C4-2B (cell line): ENCODE measurements around the gene PVRIG.
"Not testable (repeated sequence)": the region's sequence is repeated elsewhere in the genome, so short reads cannot be mapped to it uniquely, and the experiment has no call there.

Experiments used
- H3K27ac ChIP-seq: fragments of 450-650 bp; 2 replicates; pipeline ENCODE4 v1.5.1; 2017
- CTCF ChIP-seq: fragments of 450-650 bp; conservative IDR thresholded peaks from 2 replicates; pipeline ENCODE4 v1.5.1; 2017; ENCODE audit warnings: mild to moderate bottlenecking
- ZFX ChIP-seq: fragments of 450-650 bp; IDR thresholded peaks from 2 replicates; pipeline ENCODE4 v1.6.1; 2017

PVRIG gene

GRCh38 chr7:100210805-100211204 is 8.9 kb upstream of the PVRIG start:
- H3K27ac ChIP-seq = no peak overlapping the region
- TF ChIP-seq CTCF (no peak), ZFX (no peak)

DNA sequence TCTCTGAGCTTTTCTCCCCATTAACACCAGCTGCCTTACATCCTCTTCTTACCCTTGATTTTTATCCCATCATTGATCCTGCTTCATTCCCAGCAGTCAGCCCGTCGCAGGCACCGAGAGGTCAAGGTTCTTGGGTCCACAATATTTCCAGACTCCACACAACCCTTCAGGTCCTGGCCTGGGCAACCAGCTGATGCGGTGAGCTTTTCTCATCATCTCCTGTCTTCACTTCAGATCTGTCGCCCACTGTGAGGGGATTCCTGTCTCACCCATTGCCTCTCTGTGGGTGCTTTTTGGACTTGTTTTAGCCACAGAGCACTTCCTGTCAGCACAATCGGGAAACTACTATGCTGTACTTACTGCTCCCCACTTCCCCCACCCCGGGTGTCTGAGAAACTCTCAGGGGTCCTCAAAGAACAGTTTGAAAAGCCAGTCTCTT is 8.4 kb upstream of the PVRIG start:
- no peak for TF ChIP-seq ZFX
- H3K27ac ChIP-seq = no peak overlapping the region

DNA sequence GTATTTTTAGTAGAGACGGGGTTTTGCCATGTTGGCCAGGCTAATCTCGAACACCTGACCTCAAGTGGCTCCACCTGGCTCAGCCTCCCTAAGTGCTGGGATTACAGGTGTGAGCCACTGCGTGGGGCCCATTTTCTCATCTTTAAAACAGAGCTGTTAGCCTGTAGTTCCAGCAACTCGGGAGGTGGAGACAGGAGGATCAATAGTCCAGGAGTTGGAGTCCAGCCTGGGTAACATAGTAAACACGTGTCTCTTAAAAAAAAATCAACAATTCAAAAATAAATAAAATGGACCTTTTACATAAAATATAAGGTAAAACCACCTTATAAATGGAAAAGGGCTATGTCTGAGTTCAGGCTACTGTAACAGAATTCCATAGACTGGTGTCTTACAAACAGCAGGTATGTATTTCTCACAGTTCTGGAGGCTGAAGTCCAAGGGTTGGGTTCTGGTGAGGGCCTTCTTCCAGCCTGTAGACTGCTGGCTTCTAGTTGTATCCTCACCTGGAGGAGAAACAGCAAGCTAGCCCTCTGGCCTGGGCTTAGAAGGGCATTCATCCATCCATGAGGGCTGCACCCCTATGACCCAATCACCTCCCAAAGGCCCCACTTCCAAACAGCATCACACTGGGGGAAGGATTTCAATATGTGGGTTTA is 7.0 kb upstream of the PVRIG start:
- H3K27ac ChIP-seq = no peak overlapping the region
- TF ChIP-seq ZFX (no peak), CTCF (no peak)

DNA sequence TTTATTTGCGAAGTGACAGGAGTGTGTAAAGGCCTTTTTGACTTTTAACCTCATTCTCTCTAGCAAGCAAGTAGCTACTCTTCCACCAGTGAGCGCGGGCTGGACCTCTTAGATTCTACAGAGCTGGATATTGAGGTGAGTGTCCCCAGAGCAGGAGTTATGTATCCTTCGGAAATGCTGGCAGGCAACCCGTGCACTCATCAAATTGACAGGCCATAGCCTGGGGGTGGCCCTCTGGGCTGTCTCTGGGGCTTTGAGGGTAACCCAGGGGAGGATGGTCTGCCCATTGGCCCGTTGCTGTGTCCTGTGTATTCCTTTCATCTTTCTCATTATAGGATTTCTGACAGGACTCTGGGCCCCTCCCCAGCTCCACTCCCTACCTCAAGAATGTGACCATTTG is 6.1 kb upstream of the PVRIG start:
- no peak overlapping the region for H3K27ac ChIP-seq
- TF ChIP-seq ZFX = no peak
- TF ChIP-seq CTCF = no peak

DNA sequence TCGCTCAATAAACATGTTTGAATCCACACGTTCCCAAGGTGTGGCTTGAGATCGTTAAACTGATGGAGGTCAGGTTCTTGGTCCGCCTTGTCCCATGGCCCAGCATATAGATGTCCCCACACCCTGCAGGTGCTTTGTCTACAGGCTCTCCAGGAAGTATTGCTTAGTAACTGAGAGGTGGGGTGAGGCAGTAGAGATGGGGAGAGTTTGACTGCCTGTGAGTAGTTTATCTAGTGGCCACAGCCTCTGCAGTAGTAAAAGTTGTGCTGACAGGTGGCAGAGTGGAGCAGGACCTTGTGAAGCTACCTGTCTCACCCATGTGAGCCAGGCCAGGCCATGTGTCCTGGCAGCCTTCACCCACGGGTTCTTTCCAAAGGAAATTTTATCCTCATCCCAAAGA is 5.4 kb upstream of the PVRIG start:
- H3K27ac ChIP-seq = not testable (repeated sequence)

DNA sequence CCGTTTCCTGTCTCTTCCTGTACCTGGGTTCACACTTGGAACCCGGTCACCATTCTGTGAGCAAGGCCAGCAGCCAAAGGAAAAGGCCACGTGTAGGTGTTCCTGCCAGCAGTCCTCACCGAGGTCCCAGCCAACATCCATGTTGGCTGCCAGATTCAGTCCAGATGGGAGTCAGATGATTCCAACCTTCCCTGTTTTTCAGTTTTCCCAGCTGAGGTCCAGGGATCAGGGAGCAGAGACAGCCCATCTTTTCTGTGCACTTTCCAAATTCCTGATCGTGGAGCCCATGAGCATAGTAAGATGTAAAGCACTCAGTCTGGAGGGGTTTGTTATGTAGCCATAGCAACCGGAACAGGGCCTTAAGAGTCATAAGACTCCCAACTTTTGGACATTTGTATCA is 3.9 kb upstream of the PVRIG start:
- TF ChIP-seq ZFX (no peak), CTCF (no peak)
- H3K27ac ChIP-seq = no peak overlapping the region

DNA sequence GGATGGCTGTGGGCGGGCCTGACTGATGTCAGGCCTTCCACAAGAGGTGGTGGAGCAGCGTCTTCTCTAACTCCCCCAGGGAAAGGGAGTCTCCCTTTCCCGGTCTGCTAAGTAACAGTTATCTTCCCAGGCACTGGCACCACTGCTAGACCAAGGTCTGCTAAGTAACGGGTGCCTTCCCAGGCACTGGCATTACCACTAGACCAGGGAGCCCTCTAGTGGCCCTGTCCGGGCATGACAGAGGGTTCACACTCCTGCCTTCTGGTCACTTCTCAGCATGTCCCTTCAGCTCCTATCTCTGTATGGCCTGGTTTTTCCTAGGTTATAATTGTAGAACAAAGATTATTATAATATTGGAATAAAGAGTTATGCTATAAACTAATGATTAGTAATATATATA is 1.8 kb upstream of the PVRIG start:
- H3K27ac ChIP-seq = not testable (repeated sequence)

DNA sequence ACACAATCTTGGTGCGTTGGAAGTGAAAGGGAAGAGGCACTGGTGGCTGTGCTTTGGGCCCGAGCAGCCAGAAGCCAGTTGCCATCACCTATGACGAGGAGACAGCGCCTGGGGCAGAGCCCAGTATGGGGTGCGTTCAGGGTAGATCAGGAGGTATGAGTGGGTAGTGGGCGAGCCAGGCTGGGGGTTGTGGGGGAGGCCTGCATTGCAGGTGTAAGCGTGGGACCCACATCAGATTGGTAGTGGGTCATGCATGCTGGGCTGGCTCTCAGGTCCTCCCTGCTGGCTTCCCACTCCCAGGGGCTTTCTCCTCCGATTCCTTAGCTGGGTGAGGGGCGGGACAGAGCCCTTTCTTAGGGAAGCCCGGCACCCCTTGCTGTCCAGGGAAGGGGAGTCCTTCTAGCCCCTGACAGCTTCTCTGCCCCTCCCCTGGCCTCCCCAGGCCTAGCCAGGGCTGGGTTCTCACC is 445 bp upstream of the PVRIG start:
- H3K27ac ChIP-seq = no peak overlapping the region
- TF ChIP-seq ZFX (no peak), CTCF (no peak)

DNA sequence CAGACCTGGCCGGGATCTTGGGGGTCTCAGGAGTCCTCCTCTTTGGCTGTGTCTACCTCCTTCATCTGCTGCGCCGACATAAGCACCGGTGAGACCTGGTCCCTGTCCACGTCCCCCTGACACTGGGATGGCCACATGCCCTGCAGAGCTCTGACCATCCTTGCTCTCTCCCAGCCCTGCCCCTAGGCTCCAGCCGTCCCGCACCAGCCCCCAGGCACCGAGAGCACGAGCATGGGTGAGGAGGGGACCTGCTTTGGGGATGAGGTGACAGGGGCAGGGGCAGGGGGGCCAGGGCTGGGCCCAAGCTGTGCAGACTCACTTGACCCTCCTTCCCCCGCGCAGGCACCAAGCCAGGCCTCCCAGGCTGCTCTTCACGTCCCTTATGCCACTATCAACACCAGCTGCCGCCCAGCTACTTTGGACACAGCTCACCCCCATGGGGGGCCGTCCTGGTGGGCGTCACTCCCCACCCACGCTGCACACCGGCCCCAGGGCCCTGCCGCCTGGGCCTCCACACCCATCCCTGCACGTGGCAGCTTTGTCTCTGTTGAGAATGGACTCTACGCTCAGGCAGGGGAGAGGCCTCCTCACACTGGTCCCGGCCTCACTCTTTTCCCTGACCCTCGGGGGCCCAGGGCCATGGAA is 959 bp downstream of the PVRIG start:
- no peak overlapping the region for H3K27ac ChIP-seq
- TF ChIP-seq CTCF (no peak), ZFX (no peak)
